NB4 (cell line): ENCODE measurements around the gene TRMU.

Source experiments
- POLR2A ChIP-seq: IDR thresholded peaks from 2 replicates; pipeline ENCODE4 v1.6.1; 2011; ENCODE audit warnings: mild to moderate bottlenecking; ENCODE audit not compliant: insufficient read length; ENCODE audit errors: extremely low read depth
- TF ChIP-seq, protein P1 (sequence below): IDR thresholded peaks from one replicate; pipeline ENCODE4 v1.5.1; 2012; ENCODE audit warnings: low read depth, low read length

DNA sequence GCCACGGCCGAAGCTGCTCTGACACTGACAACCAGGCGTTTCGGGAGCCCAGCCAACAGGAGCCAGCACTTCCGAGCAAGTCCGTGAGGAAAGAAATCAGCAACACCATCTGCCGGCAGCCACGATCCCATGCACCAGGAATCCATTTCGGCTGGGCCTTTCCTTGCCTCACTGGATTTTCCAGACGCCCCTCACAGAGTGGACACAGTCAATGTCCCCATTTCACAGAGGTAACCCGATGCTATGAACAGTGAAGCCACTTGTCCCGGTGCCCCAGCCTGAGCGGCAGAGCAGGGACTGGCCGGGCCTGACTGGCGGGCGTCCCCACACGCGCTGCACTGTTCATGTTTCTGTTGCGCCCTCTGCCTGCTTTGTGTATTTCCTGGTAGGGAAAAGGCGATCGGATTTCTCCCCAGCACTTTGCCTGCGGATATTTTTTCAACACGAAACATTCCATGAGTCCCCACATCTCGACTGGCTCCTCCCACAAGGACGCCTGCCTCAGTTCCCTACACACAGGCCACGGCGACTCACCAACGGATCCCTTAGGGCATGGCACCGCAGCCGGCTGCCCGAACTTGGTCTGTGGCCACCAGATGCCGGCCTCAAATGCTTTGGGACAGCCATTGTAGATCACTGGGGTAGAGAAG, 55.3 kb downstream of the TRMU start:
- no peak for TF ChIP-seq POLR2A
- TF ChIP-seq, protein P1, sequence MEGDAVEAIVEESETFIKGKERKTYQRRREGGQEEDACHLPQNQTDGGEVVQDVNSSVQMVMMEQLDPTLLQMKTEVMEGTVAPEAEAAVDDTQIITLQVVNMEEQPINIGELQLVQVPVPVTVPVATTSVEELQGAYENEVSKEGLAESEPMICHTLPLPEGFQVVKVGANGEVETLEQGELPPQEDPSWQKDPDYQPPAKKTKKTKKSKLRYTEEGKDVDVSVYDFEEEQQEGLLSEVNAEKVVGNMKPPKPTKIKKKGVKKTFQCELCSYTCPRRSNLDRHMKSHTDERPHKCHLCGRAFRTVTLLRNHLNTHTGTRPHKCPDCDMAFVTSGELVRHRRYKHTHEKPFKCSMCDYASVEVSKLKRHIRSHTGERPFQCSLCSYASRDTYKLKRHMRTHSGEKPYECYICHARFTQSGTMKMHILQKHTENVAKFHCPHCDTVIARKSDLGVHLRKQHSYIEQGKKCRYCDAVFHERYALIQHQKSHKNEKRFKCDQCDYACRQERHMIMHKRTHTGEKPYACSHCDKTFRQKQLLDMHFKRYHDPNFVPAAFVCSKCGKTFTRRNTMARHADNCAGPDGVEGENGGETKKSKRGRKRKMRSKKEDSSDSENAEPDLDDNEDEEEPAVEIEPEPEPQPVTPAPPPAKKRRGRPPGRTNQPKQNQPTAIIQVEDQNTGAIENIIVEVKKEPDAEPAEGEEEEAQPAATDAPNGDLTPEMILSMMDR, result no peak
